Activated CD4-positive, alpha-beta T cell treated with anti-CD3 and anti-CD28 coated beads, Interleukin-10, Interleukin-2, amounts not matched to agents 100 ng/mL and 50 ng/mL, durations not matched to agents 16 hours and 8 hours (primary cell): Measurements from ENCODE around the gene PXMP4.

Source experiments
- DNase-seq: peaks from one replicate; pipeline ENCODE4 v3.0.0-alpha.2; 2020

PXMP4 gene

GRCh38 chr20:33653218-33653899 lies 66.8 kb downstream of the PXMP4 start:
- peak; percentile 56 for DNase-seq
